GM10248 (cell line): Measurements from ENCODE around the gene HIF1A.

Experiments used
- CTCF ChIA-PET: fragments of 300-600 bp; sonication (Branson Sonifier 250); formaldehyde crosslinking; extraction: SDS; loops from one replicate; lab custom pipeline; 2021; ENCODE audit warnings: antibody characterized with exemption; lab: Yijun Ruan, JAX
- POLR2A ChIA-PET: fragments of 350-650 bp; sonication (Branson Sonifier 250); formaldehyde crosslinking; extraction: SDS; loops from one replicate; lab custom pipeline; 2020; ENCODE audit warnings: antibody characterized with exemption; lab: Yijun Ruan, JAX
- DNase-seq: peaks from one replicate; pipeline ENCODE4 v3.0.0; 2012; ENCODE audit errors: extremely low spot score
- CTCF ChIP-seq: IDR thresholded peaks from 2 replicates; pipeline ENCODE4 v1.5.1; 2012; ENCODE audit warnings: mild to moderate bottlenecking, low read depth; ENCODE audit errors: extremely low read depth, missing control alignments, control extremely low read depth

HIF1A gene

DNA sequence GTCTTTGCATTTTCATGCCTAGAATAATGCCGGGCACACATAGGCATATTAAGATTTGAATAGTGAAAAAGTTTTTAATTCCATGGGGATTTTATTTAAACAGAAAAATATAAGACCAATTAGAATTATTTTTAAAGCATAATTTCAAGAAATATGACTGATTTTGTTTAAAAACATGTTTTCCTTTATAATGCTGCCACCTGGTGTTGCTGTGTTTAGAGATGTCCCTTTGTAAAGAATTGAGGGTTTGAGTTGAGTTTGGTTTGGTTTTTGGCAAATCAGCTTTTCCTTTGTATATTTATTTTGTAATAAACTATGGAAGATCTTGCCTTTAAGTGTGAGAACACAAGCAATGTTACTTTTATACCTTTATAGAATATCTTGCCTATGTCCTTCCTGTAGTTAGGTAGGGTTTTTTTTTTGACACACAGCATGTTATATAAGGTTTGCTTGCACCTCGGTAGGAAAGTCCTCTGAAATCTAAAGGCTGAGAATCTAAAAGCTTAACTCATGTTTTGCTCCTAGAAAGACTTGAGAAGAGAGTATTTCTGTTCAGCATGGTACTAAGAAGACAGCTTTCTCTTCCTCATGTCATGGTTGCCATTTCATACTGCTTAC lies 35.6 kb downstream of the HIF1A start:
- TF ChIP-seq CTCF = peak; percentile 42
- DNase-seq = no peak
- POLR2A ChIA-PET = no interaction called here
- CTCF ChIA-PET = interaction anchor here (0.8 to 3.4 kb wide), 10 partner anchors 11 to 274 kb away, joined by 3 to 13 read pairs (median 4); no protein-coding TSS in a partner anchor

DNA sequence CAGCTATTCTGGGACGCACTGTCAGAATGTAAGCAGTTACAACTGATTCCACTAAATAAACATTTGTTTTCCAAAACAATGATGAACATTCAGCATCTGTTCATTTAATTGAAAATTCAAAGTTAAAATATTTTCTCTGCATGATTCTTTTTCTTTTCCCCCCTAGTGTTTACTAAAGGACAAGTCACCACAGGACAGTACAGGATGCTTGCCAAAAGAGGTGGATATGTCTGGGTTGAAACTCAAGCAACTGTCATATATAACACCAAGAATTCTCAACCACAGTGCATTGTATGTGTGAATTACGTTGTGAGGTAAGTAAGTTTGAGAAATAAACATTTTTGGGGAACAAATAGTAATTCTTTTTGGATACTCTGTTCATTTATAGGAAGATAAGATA lies 38.7 kb downstream of the HIF1A start:
- POLR2A ChIA-PET = interaction anchor here (0.6 kb wide), 1 partner anchor 139 kb away, joined by 3 read pairs; no protein-coding TSS in a partner anchor
- DNase-seq = no peak
- no peak for TF ChIP-seq CTCF
- CTCF ChIA-PET = interaction anchor here (1.1 to 1.4 kb wide), 5 partner anchors 8 to 28 kb away, joined by 3 to 5 read pairs (median 3); no protein-coding TSS in a partner anchor

- ChIA-PET CTCF (interaction anchor here (1.0 to 1.1 kb wide), 2 partner anchors 11 to 261 kb away, joined by 3 read pairs; no protein-coding TSS in a partner anchor), POLR2A (no interaction called here)
- DNase-seq = no peak
- TF ChIP-seq CTCF = no peak
Observed at GRCh38 chr14:61736751-61737150, 41.4 kb downstream of the HIF1A start.

GRCh38 chr14:61737915-61738314 lies 42.6 kb downstream of the HIF1A start:
- TF ChIP-seq CTCF = no peak
- DNase-seq = no peak
- POLR2A ChIA-PET = no interaction called here
- CTCF ChIA-PET = interaction anchor here (3.1 kb wide), 1 partner anchor 11 kb away, joined by 15 read pairs; no protein-coding TSS in a partner anchor

- no peak for TF ChIP-seq CTCF
- ChIA-PET POLR2A (interaction anchor here (0.6 kb wide), 1 partner anchor 23 kb away, joined by 3 read pairs; the partner anchor contains the start of gene SNAPC1), CTCF (interaction anchor here (0.8 to 3.1 kb wide), 6 partner anchors 10 to 263 kb away, joined by 3 to 15 read pairs (median 4); no protein-coding TSS in a partner anchor)
- no peak for DNase-seq
Observed at GRCh38 chr14:61739133-61739532, 43.8 kb downstream of the HIF1A start.

- POLR2A ChIA-PET = interaction anchor here (0.7 kb wide), 1 partner anchor 25 kb away, joined by 3 read pairs; no protein-coding TSS in a partner anchor
- CTCF ChIA-PET = interaction anchor here (1.0 to 2.5 kb wide), 6 partner anchors 13 to 46 kb away, joined by 3 to 13 read pairs (median 4); partner anchors contain the start of gene SNAPC1
- DNase-seq = no peak
- TF ChIP-seq CTCF = no peak
Observed at GRCh38 chr14:61742371-61742770, 47.1 kb downstream of the HIF1A start.
